Activated T-cell treated with anti-CD3 and anti-CD28 coated beads, Interleukin-2, amount 50 U/mL, for 4 hours (primary cell): ENCODE measurements around the gene RNF38. TPM values are rescaled to one million over a fixed set of nuclear protein-coding genes. Genes with fewer than 3 reads are reported as not detected.
"Not testable (repeated sequence)": the region's sequence is repeated elsewhere in the genome, so short reads cannot be mapped to it uniquely, and the experiment has no call there.

Experiments used
- ATAC-seq, 2 donors: fragments of 200-7000 bp; cut with Tn5 transposase; one replicate each; pipeline ENCODE4 v1.10.0; 2021
- DNase-seq: peaks from one replicate; pipeline ENCODE4 v3.0.0-alpha.2; 2020
- H3K27me3 Mint-ChIP-seq: one replicate; pipeline ENCODE4 v1.8.0; 2021; ENCODE audit warnings: low read depth, mixed read lengths
- H3K36me3 Mint-ChIP-seq: one replicate; pipeline ENCODE4 v1.8.0; 2022; ENCODE audit warnings: mixed read lengths; ENCODE audit not compliant: insufficient read depth
- H3K4me1 Mint-ChIP-seq: one replicate; pipeline ENCODE4 v1.8.0; 2021; ENCODE audit warnings: low read depth, mixed read lengths
- H3K4me3 Mint-ChIP-seq: one replicate; pipeline ENCODE4 v1.8.0; 2021; ENCODE audit warnings: mild to moderate bottlenecking, moderate library complexity, mixed read lengths
- H3K9me3 Mint-ChIP-seq: one replicate; pipeline ENCODE4 v1.8.0; 2021; ENCODE audit warnings: mixed read lengths
- total RNA-seq, 3 donors: library from RNA; stranded (reverse); gene quantifications; one replicate each; pipeline ENCODE4 v1.2.1, GENCODE V29; 2021

RNF38 gene
- total RNA-seq, 3 donors from 2014 or later = 29.8 to 32.0 (median 31.7) TPM

DNA sequence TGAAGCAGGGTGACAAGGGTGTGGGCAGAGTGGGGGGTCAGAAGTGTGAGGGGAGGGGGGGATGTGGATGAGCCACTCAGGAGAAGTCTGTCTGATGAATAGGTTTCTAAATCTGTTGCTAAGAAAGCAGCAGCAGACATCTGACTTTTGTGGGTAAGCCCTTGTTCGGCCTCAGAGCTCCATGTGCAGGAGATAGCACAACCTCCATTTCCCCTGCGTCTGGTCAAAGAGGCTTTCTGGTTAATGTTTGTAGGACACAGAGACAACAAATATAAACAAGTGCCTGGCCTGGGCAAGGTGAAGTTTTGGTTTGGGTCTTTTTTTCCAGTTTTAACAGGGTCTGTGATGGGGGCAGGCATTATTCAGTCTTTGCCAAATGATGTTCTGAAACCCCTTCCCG, 84.8 kb downstream of the RNF38 start:
- H3K9me3 Mint-ChIP-seq = no peaks in the 10 kb centered on the region
- H3K27me3 Mint-ChIP-seq = no peaks in the 10 kb centered on the region
- no peak for ATAC-seq
- no peak overlapping the region for H3K4me3 Mint-ChIP-seq
- no peaks in the 10 kb centered on the region for H3K36me3 Mint-ChIP-seq
- no peaks in the 10 kb centered on the region for H3K4me1 Mint-ChIP-seq
- no peak for DNase-seq

DNA sequence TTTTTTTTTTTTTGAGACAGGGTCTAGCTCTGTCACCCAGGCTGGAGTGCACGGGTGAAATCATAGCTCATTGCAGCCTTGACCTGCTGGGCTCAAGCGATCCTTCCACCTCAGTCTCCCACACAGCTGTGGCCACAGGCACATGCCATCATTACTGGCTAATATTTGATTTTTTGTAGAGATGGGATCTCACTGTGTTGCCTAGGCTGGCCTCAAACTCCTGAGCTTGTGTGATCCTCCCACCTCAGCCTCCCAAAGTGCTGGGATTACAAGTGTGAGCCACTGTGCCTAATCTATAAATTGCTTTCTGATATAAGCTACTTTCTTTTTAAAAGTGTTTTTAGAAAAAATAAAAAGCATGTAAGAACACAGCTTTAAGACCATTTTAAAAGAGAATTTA, 85.3 kb downstream of the RNF38 start:
- Mint-ChIP-seq H3K4me1 (no peaks in the 10 kb centered on the region), H3K27me3 (no peaks in the 10 kb centered on the region), H3K36me3 (no peaks in the 10 kb centered on the region), H3K4me3 (no peak overlapping the region), H3K9me3 (no peaks in the 10 kb centered on the region)
- DNase-seq = no peak
- no peak for ATAC-seq

DNA sequence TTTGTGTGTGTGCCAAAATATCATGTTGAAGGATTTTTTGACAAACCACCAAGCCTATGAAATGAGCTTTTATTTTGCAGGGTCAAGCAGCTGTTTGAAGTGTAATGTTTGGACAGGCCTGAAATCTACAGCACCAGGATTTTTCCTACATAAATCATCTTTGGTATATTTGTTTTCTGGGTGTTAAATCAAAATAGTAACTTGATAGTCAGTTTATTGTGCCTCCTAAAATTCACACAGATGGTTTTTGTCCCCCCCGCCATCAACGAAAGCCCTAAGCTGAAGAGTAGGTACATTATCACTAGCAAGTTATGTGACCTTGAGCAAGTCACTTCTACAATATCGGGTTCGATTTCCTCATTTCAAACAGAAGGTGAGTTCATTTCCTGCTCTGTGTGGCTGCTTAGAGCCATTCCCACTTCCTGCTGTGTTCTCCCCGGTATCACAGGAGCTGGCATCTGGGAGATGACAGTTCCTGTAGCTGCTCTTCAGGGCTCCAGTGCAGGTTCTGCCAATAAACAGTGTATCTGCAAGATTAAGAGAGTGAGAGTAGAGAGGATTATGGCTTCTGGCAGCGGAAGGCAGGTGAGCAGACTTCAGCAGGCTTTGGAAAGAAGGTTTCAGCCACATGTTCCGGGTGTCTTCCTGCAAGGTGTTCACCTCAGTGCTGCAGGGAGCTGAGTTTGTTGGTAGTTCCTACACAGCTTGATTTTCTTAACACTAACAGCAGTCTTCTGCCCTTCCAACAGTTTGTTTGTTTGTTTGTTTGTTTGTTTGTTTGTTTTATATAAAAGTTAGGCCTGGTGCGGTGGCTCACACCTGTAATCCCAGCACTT, 93.4 kb downstream of the RNF38 start:
- Mint-ChIP-seq H3K9me3 (no peaks in the 10 kb centered on the region), H3K36me3 (no peaks in the 10 kb centered on the region), H3K4me1 (peaks cover 11% of the 10 kb centered on the region), H3K27me3 (no peaks in the 10 kb centered on the region), H3K4me3 (no peak overlapping the region)
- no peak for ATAC-seq
- no peak for DNase-seq

DNA sequence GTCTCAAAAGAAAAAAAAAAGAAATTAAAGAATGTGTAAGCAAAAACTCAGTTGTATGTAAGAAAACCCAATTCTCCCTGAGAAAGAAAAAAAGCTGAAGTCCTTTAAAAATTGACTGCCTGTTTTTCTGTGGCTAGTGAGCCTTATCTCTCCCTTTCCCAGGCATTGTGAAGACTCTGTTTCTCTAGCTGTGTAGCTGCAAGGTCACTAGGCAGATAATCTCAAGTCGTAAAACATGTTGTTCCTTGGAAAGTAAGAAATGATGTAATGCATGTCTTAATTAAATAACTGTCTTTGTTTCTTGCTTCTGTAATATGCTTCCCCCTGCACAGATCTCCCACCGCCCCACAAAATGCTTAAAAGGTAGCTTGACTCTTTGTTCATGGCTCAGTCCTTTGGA, 95.7 kb downstream of the RNF38 start:
- H3K4me3 Mint-ChIP-seq, DNase-seq, H3K36me3 Mint-ChIP-seq, H3K27me3 Mint-ChIP-seq, ATAC-seq, H3K9me3 Mint-ChIP-seq: not testable (repeated sequence)
- peaks cover 11% of the 10 kb centered on the region for H3K4me1 Mint-ChIP-seq

DNA sequence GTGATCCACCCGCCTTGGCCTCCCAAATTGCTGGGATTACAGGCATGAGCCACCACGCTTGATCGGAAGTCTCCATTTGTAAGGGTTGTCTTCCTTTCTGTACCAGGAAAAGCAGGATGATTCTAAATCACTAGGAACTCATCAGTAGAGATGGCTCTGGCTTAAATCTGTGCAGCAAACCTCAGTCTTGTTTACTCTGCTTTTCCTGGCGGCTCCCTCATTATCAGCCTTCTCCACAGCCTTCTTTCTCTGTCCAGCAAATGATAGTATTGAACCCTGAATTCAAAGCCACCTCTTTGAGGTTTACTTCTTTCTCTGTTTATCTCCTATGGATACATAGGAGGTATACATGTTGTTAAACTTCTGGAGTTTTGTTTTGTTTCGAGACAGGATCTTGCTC, 98.8 kb downstream of the RNF38 start:
- ATAC-seq = no peak
- H3K36me3 Mint-ChIP-seq = no peaks in the 10 kb centered on the region
- peaks cover 2% of the 10 kb centered on the region for H3K4me1 Mint-ChIP-seq
- no peak for DNase-seq
- H3K27me3 Mint-ChIP-seq = no peaks in the 10 kb centered on the region
- H3K9me3 Mint-ChIP-seq = no peaks in the 10 kb centered on the region
- H3K4me3 Mint-ChIP-seq = no peak overlapping the region

DNA sequence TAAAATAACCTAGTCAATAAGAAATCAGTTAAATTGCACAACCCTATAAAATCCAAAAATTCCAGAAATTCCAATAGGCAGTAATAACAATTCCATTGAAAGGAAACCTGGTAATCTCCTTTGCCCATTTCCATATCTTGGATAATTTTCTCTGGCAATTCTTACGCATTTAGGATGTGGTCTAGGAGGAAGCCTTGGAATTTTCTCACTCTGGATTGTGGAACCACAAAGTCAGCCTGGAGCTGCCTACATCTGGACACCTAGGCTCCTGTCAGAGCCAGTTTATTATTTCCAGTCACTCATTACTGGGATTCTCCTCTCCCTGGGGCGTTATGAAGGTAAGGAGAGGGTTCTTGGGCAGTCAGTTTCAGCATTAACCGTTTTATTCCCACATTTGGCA, 101.5 kb downstream of the RNF38 start:
- no peak for DNase-seq
- H3K27me3 Mint-ChIP-seq = no peaks in the 10 kb centered on the region
- H3K36me3 Mint-ChIP-seq = peaks cover 3% of the 10 kb centered on the region
- ATAC-seq = no peak
- no peaks in the 10 kb centered on the region for H3K9me3 Mint-ChIP-seq
- no peaks in the 10 kb centered on the region for H3K4me1 Mint-ChIP-seq
- no peak overlapping the region for H3K4me3 Mint-ChIP-seq

DNA sequence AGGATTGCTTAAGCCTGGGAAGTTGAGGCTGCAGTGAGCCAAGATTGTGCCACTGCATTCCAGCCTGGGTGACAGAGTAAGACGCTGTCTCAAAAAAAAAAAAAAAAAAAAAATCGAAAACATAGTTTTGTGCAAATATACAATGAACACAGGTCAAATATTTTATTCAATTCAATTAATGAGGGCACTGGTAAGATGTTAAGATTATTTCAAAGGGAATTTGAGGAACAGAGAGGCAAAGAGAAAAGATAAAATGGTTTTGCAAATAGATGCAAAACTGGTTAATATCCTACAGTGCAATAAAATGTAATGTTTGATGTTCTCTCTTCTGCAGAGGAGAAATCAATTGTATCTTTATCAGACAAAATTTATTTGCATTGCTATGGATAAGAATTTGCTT, 102.3 kb downstream of the RNF38 start:
- no peaks in the 10 kb centered on the region for H3K9me3 Mint-ChIP-seq
- peaks cover 3% of the 10 kb centered on the region for H3K36me3 Mint-ChIP-seq
- no peak for DNase-seq
- ATAC-seq = no peak
- H3K27me3 Mint-ChIP-seq = no peaks in the 10 kb centered on the region
- H3K4me1 Mint-ChIP-seq = no peaks in the 10 kb centered on the region
- no peak overlapping the region for H3K4me3 Mint-ChIP-seq

DNA sequence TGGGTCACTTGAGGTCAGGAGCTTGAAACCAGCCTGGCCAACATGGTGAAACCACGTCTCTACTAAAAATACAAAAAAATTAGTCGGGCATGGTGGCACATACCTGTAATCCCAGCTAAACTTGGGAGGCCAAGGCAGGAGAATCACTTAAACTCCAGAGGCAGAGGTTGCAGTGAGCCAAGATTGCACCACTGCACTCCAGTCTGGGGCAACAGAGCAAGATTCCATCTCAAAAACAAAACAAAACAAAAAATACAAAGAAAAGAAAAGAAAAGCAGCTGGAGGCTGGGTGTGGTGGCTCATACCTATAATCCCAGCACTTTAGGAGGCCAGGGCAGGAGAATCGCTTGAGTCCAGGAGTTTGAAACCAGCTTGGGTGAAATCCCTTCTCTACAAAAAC, 105.1 kb downstream of the RNF38 start:
- not testable (repeated sequence) for H3K9me3 Mint-ChIP-seq, DNase-seq, ATAC-seq

DNA sequence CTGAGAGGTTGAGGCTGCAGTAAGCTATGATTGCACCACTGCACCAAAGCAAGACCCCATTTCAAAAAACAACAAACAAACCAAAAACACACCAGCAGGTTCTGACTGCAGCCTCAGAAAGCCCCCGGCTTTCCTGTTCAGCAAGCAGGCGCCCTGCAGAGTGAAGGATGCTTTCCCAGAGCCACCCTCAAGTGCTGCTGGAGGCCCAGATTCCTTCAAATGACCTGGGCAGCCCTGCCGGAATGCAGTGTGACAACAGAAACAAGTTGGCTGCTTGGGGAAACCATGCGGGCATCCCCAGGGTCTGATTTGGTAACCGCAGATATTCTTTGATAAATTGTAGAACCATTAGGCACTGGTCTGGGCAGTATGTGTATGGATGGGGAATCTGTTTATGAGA, 106.2 kb downstream of the RNF38 start:
- no peaks in the 10 kb centered on the region for H3K9me3 Mint-ChIP-seq
- ATAC-seq = no peak
- H3K36me3 Mint-ChIP-seq = peaks cover 3% of the 10 kb centered on the region
- no peaks in the 10 kb centered on the region for H3K4me1 Mint-ChIP-seq
- DNase-seq = no peak
- H3K27me3 Mint-ChIP-seq = no peaks in the 10 kb centered on the region
- H3K4me3 Mint-ChIP-seq = no peak overlapping the region

More for the DNA sequence above, 105.1 kb downstream of the RNF38 start:
- H3K4me1 Mint-ChIP-seq, H3K4me3 Mint-ChIP-seq, H3K27me3 Mint-ChIP-seq, H3K36me3 Mint-ChIP-seq: not testable (repeated sequence)

DNA sequence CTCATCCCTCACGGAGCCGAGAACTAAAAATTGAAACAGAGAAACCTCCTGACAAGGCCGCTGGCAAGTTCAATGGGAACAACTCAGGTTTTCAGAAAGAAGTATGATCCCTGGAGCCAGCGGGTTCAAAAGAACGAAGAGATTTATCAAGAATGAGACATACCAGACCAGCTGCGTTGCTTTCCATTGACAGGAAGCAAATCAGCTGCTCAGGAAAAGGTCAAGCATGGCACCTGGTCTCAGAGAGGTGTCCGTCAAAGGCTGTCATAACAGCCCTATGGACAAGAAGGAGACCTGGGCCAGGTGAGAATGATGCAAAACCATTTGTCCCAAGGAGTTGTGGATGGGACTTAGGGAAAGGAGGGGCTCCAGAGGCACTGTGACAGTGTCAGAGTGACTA, 106.9 kb downstream of the RNF38 start:
- DNase-seq = no peak
- Mint-ChIP-seq H3K4me3 (no peak overlapping the region), H3K4me1 (no peaks in the 10 kb centered on the region), H3K27me3 (no peaks in the 10 kb centered on the region), H3K36me3 (peaks cover 3% of the 10 kb centered on the region), H3K9me3 (no peaks in the 10 kb centered on the region)
- no peak for ATAC-seq

DNA sequence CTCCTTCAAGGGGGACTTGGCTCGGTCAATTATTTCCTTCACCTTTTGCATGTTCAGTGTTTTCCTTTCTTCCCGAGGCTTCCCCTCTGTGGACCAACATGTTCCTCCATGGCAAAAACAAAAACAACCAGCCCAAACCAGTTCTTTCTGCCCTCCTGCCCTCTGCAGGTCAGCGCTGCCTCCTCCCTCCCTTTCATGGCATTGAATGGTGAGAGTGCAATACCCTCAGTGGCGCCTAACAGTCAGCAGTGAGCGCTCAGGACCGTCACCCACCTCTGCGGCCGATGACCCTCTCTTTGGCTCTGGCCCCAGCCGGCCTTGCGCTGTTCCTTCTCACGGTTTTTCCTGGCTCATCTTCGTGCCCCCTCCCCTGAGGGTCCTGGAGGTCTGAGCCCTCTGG, 107.4 kb downstream of the RNF38 start:
- no peaks in the 10 kb centered on the region for H3K4me1 Mint-ChIP-seq

DNA sequence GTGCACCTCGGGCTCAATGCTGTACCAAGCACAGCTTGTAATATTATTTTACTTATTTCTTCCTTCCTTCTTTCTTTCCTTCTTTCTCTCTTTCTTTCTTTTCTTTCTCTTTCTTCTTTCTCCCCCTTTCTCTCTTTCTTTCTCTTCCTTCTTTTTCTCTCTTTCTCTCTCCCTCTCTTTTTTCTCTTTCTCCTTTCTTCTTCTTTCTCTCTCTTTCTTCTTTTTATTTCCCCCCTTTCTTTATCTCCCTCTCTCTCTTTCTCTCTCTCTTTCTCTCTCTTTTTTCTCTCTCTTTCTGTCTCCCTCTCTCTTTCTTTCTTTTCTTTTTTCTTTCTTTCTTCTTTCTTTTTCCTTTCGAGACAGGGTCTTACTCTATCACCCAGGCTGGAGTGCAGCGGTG, 109.1 kb downstream of the RNF38 start:
- Mint-ChIP-seq H3K4me1 (no peaks in the 10 kb centered on the region), H3K27me3 (no peaks in the 10 kb centered on the region), H3K4me3 (no peak overlapping the region), H3K36me3 (peaks cover 7% of the 10 kb centered on the region), H3K9me3 (no peaks in the 10 kb centered on the region)
- ATAC-seq (no peak), DNase-seq (no peak)

More for the DNA sequence above, 107.4 kb downstream of the RNF38 start:
- H3K9me3 Mint-ChIP-seq = no peaks in the 10 kb centered on the region
- no peak overlapping the region for H3K4me3 Mint-ChIP-seq
- no peak for ATAC-seq
- no peak for DNase-seq
- no peaks in the 10 kb centered on the region for H3K27me3 Mint-ChIP-seq
- H3K36me3 Mint-ChIP-seq = peaks cover 3% of the 10 kb centered on the region

DNA sequence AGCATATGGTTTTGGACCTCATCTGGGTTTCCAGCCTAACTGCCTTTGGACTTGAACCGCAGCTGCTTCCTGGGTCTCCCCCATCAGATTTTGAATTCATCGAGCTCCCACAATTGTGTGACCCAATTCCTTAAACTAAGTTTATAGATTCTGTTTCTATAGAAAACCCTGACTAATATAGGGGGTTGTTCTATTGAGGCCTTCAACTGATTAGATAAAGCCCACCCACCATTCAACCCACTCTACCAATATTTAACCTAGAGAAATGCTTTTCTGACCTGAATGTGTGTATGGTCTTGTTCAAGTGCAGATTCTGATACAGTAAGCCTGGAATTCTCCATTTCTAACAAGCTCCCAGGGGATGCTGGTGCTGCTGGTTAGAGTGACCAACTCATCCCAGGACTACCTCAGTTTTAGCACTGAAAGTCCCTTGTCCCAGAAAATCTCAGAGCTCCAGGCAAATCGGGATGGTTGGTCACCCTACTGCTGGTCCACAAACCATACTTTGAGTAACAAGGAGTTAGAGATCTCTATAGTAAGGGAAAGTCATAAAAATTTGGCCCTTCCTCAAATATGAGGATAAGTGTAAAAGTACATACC, 110.1 kb downstream of the RNF38 start:
- no peak for DNase-seq
- no peaks in the 10 kb centered on the region for H3K9me3 Mint-ChIP-seq

DNA sequence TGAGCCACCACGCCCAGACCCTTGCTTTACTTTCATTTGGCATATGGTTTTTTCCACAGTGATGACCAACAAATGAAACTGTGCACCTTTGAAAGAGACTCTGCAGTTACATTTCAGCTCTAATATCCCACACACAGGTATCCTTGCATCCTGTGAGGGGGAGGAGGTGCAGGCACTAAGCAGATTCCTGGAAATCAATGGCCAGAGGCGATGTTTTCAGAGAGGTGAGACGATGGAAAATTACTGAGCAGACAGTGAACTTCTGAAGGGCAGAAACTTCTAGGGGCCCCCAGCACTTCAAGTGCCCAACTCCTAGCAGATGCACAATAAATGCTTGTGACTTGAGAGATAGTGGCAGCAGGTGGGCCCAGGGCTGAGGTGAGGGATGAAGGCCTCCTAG, 112.0 kb downstream of the RNF38 start:
- DNase-seq = no peak

More for the DNA sequence above, 110.1 kb downstream of the RNF38 start:
- H3K4me3 Mint-ChIP-seq = no peak overlapping the region
- ATAC-seq = no peak
- peaks cover 7% of the 10 kb centered on the region for H3K36me3 Mint-ChIP-seq
- H3K27me3 Mint-ChIP-seq = no peaks in the 10 kb centered on the region
- no peaks in the 10 kb centered on the region for H3K4me1 Mint-ChIP-seq

More for the DNA sequence above, 112.0 kb downstream of the RNF38 start:
- Mint-ChIP-seq H3K4me3 (no peak overlapping the region), H3K36me3 (peaks cover 4% of the 10 kb centered on the region), H3K9me3 (no peaks in the 10 kb centered on the region), H3K27me3 (no peaks in the 10 kb centered on the region), H3K4me1 (no peaks in the 10 kb centered on the region)
- no peak for ATAC-seq
